A172 (cell line): ENCODE results near the gene CFAP58. TPM values are rescaled to one million over a fixed set of nuclear protein-coding genes. Genes with fewer than 3 reads are reported as not detected.
A peak's percentile ranks its signal among the peaks of the same experiment; 100 is the strongest.

Experiments used
- DNase-seq: peaks from one replicate; pipeline ENCODE4 v3.0.0-alpha.2; 2015; ENCODE audit warnings: low spot score
- total RNA-seq: library from RNA; depleted of rRNA; stranded (reverse); fragments of >200 nt; shearing (Covaris generic); gene quantifications from 2 replicates; pipeline ENCODE4 v1.2.3, GENCODE V29; 2014

Gene CFAP58
- total RNA-seq, 1 experiment from 2014 or later = 0.83 TPM

DNA sequence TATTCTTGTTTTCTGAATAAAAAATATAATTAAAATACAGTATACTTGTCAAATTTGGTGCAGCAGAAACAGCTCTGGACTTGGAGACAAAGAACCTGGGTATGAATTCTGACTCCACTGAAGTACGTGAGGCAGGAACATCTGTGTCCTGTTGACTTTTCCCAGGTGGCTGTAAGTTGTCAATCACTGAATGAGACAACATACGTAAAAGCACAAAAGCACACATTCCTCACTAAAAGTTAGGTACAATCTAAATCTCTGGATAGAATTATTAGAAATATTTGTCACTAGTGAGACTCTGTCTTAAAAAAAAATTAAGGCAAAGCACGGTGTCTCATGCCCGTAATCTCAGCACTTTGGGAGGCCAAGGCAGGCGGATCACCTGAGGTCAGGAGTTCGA is 18.1 kb downstream of the CFAP58 start:
- DNase-seq = no peak

DNA sequence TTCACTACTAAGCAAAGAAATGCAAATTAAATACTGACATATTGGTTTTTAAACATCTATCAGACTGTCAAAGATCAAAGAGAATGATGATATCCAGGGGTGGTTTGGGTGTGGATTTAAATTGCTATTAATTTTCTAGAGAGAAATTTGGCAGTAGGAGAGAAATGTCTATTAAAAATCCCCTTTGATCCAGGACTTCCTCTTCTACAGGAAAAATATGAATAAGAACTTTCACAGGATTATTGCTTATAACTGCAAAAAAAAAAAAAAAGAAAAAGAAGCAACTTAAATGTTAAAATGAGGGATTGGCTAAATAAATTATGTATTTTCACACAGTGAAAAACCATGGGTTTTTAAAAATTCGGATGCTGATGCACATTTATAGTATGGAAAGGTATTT is 21.0 kb downstream of the CFAP58 start:
- no peak for DNase-seq

- no peak for DNase-seq
Observed at GRCh38 chr10:104376784-104377300, 23.2 kb downstream of the CFAP58 start.

- DNase-seq = no peak
Observed at GRCh38 chr10:104380336-104380735, 26.7 kb downstream of the CFAP58 start.

DNA sequence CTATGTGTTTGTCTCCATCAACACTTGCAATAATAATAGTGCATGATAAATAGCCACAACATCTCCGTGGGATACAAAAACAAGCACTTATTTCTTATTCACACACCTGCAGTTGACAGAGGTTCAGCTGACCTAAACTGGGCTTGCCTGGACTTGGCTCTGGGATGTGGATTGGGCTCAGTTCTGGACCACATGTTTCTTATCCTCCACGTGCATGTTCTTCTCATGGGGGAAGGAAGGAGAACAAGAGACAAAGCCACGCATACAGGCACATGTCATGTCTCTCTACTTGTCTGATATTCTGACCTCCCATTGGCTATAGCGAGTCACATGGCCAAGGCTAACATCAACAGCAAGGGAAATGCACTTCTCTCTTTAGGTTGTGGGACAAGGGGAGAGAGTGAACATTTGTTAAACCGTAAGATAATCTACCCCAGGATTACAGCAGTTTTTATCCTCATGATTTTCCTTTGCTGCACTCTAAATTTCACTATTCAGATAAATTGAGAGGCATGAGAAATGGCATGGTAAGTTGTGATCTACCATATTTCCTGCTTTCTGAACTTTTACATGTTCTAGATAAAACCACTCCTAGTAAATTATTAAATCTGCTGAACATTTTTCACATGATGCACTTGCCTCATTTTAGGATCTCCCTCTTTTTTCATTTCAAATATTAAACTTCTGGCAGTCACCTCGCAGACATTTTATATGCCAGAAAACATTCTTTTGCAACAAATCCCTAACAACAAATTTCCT is 33.7 kb downstream of the CFAP58 start:
- no peak for DNase-seq

DNA sequence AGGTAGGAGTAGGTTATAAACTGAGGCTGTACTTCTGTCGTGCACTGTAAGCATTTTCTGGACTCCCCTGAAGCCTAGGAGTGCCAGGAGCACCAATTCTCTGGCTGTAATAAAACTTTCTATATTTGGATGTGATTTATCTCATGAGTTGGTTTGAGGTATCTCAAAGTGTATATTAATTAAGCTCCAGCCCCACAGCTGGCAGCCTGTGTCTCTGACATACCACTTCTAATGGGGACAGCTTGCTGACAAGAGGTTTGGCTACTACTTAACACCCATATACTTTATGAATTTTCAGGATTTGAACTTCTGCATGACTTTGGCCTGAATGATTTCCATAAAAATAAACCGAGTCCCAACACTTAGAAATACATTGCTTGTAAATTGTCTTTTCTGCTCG is 35.2 kb downstream of the CFAP58 start:
- no peak for DNase-seq

DNA sequence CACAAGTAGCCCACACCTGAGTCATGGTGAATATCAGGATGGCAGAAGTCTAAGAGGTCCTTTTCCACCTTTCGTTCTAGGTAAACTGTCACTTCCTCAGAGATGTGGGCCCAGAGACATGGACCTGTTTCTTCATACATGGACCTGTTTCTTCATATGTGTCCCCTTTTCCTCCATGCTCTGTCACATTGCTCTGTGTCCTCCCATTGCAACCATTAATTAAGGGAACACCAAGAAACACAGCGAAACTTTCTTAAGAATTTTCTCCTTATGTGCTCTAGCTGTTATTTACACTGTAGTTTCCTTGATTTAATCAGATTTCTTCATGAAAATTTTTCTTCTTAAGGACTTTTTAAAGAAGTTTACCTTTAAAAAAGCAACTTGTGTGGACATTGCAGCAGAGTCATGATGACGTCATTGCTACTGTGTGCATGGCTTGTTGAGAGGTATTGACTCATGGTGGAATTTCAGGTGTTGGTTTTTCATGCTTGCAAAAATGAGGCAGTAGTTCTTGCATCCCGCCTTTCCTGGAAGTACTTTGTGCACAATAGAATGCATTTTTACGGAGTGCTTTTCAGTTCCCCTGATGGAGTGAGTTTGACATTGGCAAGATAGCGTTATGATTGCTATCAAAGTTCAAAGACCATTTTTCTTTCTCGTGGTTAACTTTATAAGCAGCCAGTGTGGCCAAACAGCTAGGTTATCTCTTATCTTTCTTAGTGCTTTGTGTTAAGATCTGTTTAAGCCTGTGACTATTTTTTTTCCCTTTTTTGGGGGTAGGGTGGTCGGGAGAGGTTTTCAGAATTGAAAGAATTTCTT is 37.7 kb downstream of the CFAP58 start:
- DNase-seq = peak; percentile 39

DNA sequence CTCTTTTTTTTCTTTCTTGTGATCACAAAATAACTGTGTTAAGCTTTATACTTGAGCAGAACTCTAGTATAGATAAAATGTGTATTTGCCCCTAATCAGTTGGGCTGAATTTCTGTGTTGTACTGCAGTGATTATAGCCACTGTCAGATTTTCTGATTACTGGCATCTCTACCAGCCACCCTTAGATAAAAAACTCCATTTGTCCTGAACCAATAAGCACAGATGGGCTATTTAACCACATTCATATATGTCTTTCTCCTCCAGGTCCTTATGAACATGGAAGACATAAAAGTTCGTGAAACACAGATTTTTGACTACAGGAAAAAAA is 38.3 kb downstream of the CFAP58 start:
- DNase-seq = no peak

- DNase-seq = no peak
Observed at GRCh38 chr10:104393387-104393786, 39.8 kb downstream of the CFAP58 start.

- DNase-seq = no peak
Observed at GRCh38 chr10:104396581-104396980, 42.9 kb downstream of the CFAP58 start.

DNA sequence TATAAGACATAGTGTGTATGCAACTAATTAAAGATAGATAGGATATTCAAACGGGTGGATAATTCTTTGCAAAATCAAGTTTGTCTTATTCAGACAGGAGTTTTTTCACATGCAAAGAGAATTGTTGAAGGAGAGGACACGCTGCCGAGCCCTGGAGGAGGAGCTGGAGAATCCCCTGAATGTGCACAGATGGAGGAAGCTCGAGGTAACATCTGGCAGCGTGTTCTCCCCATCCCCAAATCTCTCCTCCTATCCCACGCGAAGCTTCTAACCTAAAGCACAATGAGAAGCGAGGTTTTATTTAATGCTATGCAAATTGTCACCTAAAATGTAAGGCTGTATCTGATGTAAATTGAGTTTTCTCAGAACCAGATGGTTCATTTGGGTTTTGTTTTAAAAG is 50.0 kb downstream of the CFAP58 start:
- no peak for DNase-seq

DNA sequence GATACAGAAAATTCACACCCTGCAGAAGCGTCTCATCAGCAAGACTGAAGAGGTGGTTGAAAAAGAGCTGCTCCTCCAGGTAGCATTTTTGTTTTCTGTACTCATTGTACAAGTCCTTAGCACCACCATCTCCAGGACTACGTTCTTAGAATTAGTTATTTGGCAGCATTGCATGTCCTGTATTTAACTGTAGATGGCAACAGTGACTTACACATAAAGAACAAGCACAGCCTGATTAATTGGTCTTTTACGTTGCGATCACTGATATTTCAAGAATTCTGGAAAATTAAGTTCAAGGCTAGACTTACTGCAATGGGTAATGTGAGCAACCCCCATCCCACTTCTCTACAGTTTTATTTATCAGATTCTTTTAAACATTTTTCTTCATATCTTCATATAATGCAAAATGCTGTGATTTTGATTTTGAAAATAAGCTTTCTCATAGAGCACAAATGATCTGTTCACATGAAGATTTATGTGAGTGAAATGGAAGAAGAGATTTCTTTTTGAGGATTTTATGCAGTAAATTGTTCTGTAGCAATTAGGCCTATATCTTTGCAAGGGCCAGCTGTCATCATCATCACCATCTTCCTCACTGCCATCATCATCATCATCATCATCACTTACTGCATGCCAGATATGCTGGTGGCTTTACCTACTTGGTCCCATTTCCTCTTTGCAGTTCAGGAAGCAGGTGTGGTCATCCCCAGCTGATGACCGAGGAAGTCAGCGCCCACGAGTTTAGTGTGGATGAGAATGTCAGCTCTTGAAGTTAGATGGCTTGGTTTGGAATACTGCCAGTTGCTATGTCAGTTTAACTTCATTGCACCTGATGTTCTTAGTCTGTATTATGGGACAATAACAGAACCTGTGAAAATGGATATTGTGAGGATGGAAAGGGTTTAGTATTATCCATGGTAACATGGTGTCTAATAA is 53.4 kb downstream of the CFAP58 start:
- DNase-seq = peak; percentile 48

GRCh38 chr10:104413528-104413927 is 59.9 kb downstream of the CFAP58 start:
- DNase-seq = no peak

DNA sequence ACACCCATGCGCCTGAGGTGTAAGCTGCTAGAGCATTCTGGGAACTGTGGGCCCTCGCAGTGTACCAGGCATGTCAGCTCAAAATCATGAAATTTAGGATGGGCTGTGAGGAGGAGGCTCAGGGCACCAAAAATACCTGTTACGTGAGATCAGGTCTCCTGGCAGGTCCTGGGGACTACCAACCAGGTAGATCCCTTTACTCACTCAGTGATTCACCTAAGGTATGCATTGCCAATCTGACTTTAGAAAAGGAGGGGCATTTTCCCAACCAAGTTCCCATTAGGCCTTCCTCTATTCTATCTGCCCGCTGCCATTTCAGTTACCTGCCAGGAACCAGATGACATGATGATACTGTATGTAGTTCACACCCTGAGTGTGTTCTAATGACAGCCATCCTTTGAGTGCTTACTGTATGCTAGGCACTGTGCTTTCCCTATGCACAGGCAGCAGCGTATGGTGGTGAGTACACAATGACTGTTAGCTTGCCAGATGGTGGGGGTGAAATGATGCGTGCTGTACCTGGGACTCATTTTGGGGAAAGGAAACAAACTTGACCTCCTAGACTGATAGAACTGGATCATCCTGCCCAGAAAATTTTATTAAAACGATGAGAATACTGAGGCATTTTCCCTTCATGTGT is 62.0 kb downstream of the CFAP58 start:
- DNase-seq = no peak

DNA sequence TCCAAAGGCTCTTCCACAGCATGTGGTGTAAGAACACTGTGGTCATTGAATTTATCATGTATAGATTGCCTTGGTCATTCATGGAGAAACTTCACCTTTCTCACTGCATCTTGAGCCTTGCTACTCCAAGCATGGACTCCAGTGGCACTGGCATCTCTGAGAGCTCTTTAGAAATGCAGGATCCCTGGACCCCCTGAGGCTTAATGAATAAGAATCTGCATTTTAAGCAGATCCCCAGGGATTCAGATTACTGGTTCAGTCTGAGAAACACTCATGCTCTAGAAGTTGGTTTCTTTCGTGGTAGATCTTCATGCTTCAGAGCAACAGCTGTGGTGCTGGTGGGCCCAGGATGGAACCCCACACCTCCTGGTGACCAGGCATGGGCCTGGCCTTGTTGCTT is 63.2 kb downstream of the CFAP58 start:
- DNase-seq = no peak

GRCh38 chr10:104417637-104418292 is 64.1 kb downstream of the CFAP58 start:
- DNase-seq = no peak

- no peak for DNase-seq
Observed at GRCh38 chr10:104424719-104425118, 71.1 kb downstream of the CFAP58 start.

- DNase-seq = no peak
Observed at GRCh38 chr10:104427989-104428388, 74.4 kb downstream of the CFAP58 start.

GRCh38 chr10:104429846-104430245 is 76.2 kb downstream of the CFAP58 start:
- DNase-seq = no peak

DNA sequence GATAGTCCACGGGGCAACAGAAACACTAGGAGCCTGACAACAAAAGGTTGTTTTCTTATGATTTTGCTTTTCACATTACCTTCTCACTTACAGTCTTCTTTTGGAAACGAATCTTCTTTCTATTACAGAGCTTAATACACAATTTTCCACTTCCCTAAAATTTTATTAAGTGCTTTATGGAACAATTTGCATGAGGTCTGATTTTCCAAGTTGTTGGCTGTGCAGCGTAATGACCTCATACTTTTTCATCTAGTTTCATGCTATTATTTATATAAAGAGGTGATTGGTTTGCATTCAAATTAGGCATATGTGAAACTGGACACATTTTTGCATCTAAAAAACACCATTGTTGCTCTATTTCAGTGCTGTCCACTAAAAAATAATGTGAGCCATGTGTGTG is 76.7 kb downstream of the CFAP58 start:
- DNase-seq = no peak

DNA sequence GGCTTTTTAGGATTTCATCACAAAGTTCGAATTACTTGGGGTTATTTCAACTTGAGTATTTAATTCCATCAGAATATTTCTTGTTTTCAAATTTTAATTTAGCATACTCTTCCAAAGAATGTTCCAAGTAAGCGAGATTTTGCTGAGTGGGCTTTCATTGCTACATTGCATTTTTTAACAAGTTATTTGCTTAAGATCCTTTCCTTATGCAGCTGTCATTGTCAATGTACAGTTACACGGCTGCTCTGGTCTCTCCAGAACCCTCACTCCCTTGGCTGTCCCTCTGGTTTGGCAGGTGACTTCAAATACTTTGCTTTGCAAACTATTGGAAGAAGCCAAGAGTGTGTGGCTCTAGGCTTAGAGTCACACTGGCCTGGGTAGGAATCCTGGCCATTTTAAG is 80.0 kb downstream of the CFAP58 start:
- no peak for DNase-seq
